C1 segment of cervical spinal cord (tissue), 14 donors: ENCODE results near the gene TTYH3.
"Not testable (repeated sequence)": the region's sequence is repeated elsewhere in the genome, so short reads cannot be mapped to it uniquely, and the experiment has no call there.

ENCODE experiments used
- DNase-seq, 14 donors: peaks; one replicate each; lab custom pipeline; 2025; lab: John Stamatoyannopoulos, UW

Gene TTYH3

DNA sequence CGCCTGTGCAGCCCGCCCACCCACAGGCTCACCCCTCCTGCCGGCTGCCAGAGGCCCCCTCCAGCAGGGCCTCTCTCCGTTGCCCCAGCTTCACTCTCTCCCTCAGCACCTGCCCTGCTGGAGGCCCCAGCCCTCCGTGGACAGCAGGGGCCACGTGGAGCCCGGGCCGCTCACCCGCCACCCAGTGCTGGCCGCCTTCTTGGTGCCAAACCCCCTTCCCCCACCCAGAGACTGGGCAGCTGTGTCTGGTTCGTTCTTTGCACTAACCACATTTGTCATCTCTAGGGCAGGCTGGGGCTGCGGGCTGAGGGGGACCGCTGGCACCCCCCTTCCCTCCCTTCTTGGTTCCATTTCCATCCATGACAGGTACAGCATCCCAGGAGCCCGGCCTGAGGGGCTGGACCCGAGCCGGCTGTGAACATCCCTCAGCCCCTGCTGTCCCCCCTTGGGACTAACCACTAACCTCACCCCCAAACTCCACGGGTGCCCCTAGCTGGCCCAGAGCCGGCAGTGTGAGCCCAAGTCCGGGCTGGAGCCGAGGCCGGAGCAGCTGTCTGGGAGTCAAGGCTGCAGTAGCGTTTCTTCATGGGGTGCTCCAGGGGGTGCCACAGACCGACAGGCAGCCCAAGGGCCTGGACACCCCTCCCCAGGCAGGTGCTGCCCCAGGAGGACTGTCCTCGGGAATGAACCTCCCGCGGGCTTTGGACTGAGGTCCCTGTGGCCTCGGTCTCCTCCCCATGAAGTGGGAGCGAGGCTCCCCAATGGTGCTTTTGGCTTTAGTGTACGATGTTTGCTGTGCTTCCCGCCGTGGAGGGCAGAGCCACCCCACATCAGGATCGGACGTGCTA lies 30.7 kb downstream of the TTYH3 start:
- DNase-seq = no peak

DNA sequence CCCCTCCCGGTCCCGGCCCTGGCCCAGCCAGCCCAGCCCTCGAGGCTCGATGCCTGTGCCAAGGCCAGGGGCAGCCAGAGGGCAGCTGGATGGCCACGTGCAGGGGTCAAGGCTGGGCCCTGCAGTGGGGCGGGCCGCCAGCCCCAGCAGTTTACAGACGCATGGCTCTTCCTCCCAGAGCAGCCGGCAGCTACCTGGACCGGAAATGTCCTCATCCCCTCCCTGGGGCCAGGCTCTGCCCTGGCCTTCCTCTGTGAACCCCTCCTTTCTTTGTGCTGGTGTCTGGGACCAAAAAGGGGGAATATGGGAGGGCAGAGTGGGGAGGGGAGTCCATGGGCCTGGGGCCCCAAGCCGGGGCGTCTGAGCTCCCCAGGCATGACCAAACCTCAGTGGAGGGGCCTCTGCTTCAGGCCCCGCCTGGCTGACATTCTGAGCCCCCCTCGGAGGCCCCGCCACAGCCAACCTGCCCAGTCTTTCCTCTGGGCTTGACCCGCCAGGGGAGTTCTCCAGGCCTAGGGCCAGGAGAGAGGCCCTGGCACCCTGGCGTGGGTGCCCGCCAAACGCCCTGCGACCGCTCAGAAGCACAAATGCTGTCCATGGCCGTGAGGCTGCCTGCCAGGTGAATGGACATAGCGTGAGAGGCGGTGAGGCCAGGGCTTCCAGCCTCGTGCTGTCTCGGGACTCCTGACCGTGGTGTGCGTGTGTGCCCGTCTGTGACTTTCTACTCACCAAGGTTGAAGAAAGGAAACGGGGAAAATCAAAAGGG lies 31.5 kb downstream of the TTYH3 start:
- peak in 4 of 14 donors; percentile 12 to 40 (median 24) for DNase-seq

GRCh38 chr7:2663960-2664359 lies 32.2 kb downstream of the TTYH3 start:
- DNase-seq = no peak

DNA sequence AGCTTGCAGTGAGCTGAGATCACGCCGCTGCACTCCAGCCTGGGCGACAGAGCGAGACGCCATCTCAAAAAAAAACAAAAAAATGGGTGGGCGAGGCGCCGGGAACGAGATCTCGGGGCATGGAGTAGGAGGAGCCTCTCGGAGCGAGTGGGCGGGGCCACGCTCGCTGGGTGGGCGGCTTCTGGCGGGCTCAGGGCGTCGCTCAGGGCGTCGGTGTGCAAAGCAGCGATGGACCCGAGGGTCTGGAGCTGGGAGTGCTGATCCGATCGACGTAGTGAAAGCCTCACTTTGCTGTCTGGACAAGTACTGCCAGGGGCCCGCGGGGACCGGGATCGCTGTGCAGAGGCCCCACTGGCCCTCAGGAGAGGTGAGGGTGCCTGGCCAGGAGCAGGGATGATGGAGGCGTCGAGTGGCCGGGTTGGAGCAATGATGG lies 33.6 kb downstream of the TTYH3 start:
- no peak for DNase-seq

GRCh38 chr7:2666155-2666554 lies 34.4 kb downstream of the TTYH3 start:
- DNase-seq = no peak

DNA sequence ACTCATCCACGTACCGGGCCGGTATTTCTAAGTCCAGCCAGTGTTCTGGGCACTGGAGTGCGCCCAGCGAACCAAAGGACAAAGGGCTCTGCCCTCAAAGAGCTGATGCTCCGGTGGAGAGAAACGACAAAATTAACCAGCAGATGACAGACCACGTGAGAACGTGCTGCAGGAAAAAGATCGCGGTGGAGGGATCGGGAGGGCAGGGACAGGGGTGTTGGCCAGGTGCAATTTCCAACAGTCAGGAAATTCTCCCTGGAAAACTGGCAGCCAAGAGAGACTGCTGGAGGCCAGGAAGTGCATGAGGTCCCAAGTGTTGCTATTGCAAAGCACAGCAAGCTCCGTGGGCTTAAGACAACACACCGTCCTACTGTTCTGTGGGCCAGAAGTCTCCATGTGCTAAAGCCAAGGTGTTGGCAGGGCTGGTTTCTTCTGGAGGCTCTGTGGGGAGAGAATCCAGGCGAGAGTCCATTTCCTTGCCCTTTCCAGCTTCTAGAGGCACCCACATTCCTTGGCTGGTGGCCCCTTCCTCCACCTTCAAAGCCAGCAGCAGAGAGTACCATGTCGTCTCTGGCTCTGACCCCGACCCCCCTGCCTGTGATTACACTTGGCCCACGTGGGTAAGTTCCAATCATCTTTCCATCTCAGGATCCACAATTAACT lies 34.9 kb downstream of the TTYH3 start:
- DNase-seq = no peak

DNA sequence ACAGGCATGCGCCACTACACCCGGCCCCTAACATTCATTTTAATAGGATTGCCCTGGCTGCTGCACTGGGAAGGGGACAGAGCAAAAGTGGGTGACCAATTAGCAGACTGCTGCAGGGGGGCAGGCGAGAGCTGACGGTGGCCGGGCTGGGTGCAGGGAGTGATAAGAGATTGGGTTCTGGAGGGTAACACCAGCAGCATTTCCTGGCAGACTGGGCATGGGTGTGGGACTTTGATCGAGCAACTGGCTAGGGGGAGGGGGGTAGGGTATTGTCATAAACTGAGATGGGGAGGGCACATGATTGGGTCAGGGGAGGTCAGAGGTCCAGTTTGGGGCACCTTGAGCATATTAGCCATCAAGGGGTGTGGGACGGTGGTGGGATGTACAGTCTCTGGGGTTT lies 36.1 kb downstream of the TTYH3 start:
- DNase-seq = no peak

DNA sequence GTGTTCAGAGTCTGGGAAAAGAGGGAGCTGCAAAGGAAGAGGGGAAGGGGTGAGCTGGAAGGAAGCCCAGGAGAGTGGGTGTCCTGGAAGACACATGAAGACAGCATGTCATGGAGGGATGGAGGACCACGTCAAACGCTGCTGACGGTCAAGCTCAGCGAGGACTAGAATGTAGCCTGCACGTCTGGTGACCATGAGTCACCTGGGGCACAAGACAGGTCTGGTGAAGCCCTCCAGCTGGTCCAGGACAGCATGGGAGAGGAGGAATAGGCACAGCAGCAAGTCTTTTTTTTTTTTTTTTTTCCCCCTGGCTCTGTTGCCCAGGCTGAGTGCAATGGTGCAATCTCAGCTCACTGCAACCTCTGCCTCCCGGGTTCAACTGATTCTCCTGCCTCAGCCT lies 36.6 kb downstream of the TTYH3 start:
- no peak for DNase-seq

DNA sequence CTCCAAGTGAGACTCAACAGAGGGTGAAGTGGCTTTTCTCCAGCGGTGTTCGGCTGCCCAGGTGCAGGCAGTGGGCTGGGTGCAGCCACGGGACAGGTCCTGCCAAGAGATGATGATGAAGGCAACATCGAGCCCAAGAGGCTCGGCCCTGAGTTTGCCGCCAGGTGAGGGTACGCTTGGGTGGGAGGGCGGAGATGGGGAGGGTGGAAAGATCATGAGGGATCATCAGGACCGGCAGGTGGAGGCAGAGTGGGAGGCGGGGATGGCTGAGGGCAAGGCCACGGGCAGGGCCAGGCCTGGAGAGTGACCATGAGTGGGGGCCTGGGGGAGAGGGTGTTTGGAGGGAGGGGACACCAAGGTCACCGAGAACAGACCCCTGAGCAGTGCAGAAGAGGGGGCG lies 38.4 kb downstream of the TTYH3 start:
- DNase-seq = no peak

GRCh38 chr7:2670720-2671391 lies 39.1 kb downstream of the TTYH3 start:
- DNase-seq = peak in 6 of 14 donors; percentile 22 to 45 (median 30)

DNA sequence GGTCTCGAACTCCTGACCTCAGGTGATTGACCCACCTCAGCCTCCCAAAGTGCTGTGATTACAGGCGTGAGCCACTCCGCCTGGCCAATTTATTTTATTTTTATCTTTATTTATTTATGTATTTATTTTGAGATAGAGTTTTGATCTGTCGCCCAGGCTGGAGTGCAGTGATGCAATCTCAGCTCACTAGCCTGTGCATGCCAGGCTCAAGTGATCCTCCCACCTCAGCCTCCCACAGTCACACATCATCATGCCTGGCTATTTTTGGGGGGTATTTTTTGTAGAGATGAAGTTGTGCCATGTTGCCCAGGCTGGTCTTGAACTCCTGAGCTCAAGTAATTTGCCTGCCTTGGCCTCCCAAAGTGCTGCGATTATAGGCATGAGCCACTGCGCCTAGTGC lies 41.4 kb downstream of the TTYH3 start:
- DNase-seq = not testable (repeated sequence)

GRCh38 chr7:2673934-2674333 lies 42.1 kb downstream of the TTYH3 start:
- DNase-seq = no peak

DNA sequence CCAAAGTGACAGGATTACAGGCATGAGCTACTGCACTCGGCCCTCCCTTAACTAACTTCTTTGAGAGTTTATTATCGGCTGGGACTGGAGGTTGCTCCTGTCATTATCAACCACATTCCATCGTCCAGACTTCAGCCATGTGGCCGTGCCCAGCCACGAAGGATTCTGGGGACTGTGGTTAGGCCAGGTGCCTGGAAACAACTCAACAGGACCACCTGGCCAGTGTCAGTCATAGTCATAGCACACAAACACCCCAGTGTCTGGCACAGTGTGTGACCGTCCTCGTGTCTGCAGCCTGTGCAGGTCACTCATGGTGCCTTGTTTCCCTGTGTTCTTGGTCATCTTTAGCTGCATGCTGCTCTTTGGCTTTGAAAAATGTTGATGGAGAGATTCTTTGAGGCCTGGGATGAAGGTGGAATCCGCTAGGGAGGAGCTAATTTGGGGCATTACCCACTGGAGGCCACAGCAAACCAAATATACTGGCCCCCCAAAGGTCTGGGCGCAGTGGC lies 43.5 kb downstream of the TTYH3 start:
- DNase-seq = no peak

DNA sequence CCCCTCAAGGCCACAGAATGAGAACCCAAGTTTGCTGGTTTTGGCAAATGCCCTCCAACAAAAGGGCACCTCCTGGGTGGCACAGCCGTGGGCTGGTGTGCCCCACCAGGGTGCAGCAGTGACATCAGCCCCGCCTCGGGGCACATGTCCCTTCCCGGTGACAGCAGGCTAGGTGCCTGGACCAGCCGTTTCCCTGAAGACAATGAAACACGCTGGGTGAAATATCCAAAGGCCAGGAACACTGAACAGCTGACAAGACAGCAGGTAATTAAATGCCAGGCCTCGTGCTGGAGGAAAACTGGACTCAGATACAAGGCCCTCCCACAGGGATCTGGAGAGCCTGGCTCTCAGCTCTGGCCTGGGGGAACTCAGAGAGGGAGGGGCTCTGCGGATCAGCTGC lies 44.8 kb downstream of the TTYH3 start:
- DNase-seq = peak in 1 of 14 donors; percentile 80

DNA sequence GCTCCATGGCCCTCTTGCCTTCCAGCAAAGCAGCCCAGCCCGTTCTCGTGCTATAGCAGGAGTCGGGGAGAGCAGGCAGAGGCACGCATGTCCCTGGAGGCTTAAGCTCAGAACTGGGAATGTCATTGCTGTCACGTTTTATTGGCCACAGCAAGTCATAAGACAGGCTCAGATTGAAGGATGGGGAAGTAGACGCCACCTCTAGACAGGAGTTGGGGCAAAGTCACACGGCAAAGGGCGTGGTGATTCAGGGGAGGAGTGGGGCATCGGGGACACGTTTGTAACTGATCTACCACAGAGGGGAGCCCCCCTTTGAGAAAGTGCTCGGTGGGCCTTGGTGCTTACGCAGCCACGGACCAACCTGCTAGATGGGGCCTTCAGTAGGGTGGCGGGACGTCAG lies 46.7 kb downstream of the TTYH3 start:
- DNase-seq = not testable (repeated sequence)

DNA sequence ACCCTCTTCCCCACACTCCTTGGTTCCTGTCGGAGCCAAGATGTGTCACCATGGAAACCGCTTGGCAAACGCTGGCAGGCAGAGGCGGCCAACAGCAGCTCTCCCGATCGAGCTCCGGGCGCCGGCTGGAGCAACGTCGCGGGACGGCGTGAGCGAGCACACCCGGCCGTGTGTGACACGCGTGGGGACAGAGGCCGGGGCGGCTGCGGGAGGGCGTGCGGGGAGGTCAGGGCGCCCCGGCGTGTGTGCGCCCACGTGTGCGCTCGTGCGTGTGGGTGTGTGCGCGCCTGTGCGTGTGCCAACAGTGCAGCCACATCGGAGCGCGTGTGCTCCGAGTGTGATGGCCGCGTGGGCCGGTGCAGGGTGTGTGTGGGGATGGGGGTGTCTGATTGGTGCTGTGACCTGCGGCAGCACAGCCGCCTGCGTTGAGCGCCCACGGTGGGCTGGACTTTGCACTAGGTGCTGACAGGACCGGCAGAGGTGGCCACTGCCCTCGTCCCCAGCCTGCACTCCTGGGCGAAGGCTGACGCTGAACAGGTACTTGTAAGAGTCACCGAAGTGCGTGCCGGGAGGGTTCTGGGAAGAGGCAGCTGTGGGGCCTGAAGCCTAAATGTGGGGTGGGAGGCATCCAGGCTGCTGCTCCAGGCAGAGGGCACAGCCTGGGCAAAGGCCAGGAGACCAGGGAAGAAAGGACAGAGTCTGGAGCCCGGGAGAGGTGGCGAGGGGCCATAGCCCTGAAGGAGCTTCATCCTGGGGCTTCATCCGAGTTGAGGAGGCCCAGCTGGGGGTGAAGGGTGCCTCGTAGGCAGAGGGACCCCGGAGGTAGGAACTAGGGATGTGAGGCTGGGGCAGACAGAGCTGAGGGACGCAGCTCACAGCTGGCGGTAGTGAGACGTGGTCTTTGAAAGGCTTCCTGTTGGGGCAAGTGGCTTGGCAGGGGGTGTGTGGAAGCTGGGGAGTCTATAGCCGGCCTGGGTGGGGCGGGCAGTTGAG lies 47.6 kb downstream of the TTYH3 start:
- not testable (repeated sequence) for DNase-seq

DNA sequence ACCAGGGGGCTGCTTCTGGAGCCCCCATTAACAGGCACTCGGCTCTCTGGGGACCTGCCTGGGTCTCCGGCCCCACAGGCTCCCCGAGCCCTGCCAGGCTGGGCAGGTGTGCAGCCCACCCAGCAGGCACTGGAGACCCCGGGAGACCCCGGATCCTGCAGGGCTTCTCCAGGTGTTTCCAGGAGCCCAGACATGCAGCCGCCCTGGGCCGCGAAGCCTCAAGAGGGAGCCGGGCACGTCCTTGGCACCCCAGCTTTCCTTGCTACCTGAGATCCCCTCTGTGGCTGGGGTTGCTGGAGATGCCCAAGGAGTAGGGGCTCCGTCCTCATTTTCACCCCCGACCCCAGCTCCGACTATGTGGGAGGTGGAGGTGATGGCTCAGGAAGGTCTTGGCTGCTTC lies 48.5 kb downstream of the TTYH3 start:
- DNase-seq = no peak

GRCh38 chr7:2680792-2681490 lies 49.2 kb downstream of the TTYH3 start:
- DNase-seq = peak in 12 of 14 donors; percentile 31 to 78 (median 67)
